Measurements from ENCODE around the gene ZKSCAN5. TPM values are rescaled to one million over a fixed set of nuclear protein-coding genes. Genes with fewer than 3 reads are reported as not detected.

The ZKSCAN5 gene
- total and polyA plus RNA-seq, 2 experiments from 2014 or later: 6.2 to 10.6 TPM

GRCh38 chr7:99476107-99476506 is 28.4 kb upstream of the ZKSCAN5 start:
- H3K4me2 ChIP-seq: no peak overlapping the region
- H2AFZ ChIP-seq: no peak overlapping the region
- H4K20me1 ChIP-seq (ENCODE audit: insufficient read depth, poor library complexity, severe bottlenecking): no peaks in the 10 kb centered on the region
- no peaks in the 10 kb centered on the region for H3K9me3 ChIP-seq (ENCODE audit: low read depth)
- H3K36me3 ChIP-seq (replicated peaks; ENCODE audit: insufficient read depth, low read depth): no peaks in the 10 kb centered on the region
- 88% methylated on average over 5 of the region's 5 CpGs for WGBS (ENCODE audit: low lambda C conversion rate, missing lambda C conversion rate)
- H3K79me2 ChIP-seq: peaks cover 56% of the 10 kb centered on the region
- DNase-seq (ENCODE audit: low spot score): no peak
- no peaks in the 10 kb centered on the region for H3K9me2 ChIP-seq (replicated peaks; ENCODE audit: insufficient read depth)
- H3K4me1 ChIP-seq (ENCODE audit: insufficient read depth): peaks cover 7% of the 10 kb centered on the region
- H3K4me3 ChIP-seq: no peak overlapping the region
- H3K27ac ChIP-seq: no peak overlapping the region
- TF ChIP-seq CTCF (IDR thresholded peaks at IDR 0.05; ENCODE audit: poor library complexity) (no peak), EZH2 (IDR thresholded peaks at IDR 0.05; ENCODE audit: borderline replicate concordance) (no peak), EZH2phosphoT487 (IDR thresholded peaks at IDR 0.05; ENCODE audit: low read depth, severe bottlenecking, unreplicated experiment) (no peak)
- H3K27me3 ChIP-seq: no peaks in the 10 kb centered on the region

- H2AFZ ChIP-seq: no peak overlapping the region
- no peak overlapping the region for H3K4me2 ChIP-seq
- no peaks in the 10 kb centered on the region for H3K9me2 ChIP-seq (replicated peaks; ENCODE audit: insufficient read depth)
- no peaks in the 10 kb centered on the region for H4K20me1 ChIP-seq (ENCODE audit: insufficient read depth, poor library complexity, severe bottlenecking)
- H3K9me3 ChIP-seq (ENCODE audit: low read depth): no peaks in the 10 kb centered on the region
- TF ChIP-seq CTCF (IDR thresholded peaks at IDR 0.05; ENCODE audit: poor library complexity): no peak
- no peak for TF ChIP-seq EZH2 (IDR thresholded peaks at IDR 0.05; ENCODE audit: borderline replicate concordance)
- no peak for TF ChIP-seq EZH2phosphoT487 (IDR thresholded peaks at IDR 0.05; ENCODE audit: low read depth, severe bottlenecking, unreplicated experiment)
- H3K36me3 ChIP-seq (replicated peaks; ENCODE audit: insufficient read depth, low read depth): no peaks in the 10 kb centered on the region
- H3K4me3 ChIP-seq: no peak overlapping the region
- 93% methylated on average over 15 of the region's 15 CpGs for WGBS (ENCODE audit: low lambda C conversion rate, missing lambda C conversion rate)
- peaks cover 4% of the 10 kb centered on the region for H3K4me1 ChIP-seq (ENCODE audit: insufficient read depth)
- H3K27ac ChIP-seq: no peak overlapping the region
- DNase-seq (ENCODE audit: low spot score): no peak
- peaks cover 51% of the 10 kb centered on the region for H3K79me2 ChIP-seq
- no peaks in the 10 kb centered on the region for H3K27me3 ChIP-seq
These were observed 25.7 kb upstream of the ZKSCAN5 start for GRCh38 chr7:99478464-99479440.

- Histone ChIP-seq H3K9me3 (ENCODE audit: low read depth) (no peaks in the 10 kb centered on the region), H3K4me3 (no peak overlapping the region), H3K9me2 (replicated peaks; ENCODE audit: insufficient read depth) (no peaks in the 10 kb centered on the region), H3K36me3 (replicated peaks; ENCODE audit: insufficient read depth, low read depth) (no peaks in the 10 kb centered on the region), H3K4me1 (ENCODE audit: insufficient read depth) (no peaks in the 10 kb centered on the region), H3K79me2 (no peaks in the 10 kb centered on the region), H3K27me3 (no peaks in the 10 kb centered on the region), H4K20me1 (ENCODE audit: insufficient read depth, poor library complexity, severe bottlenecking) (no peaks in the 10 kb centered on the region), H2AFZ (no peak overlapping the region), H3K4me2 (no peak overlapping the region), H3K27ac (no peak overlapping the region)
- DNase-seq (ENCODE audit: low spot score): no peak
- WGBS (ENCODE audit: low lambda C conversion rate, missing lambda C conversion rate): 93% methylated on average over 5 of the region's 5 CpGs
- no peak for TF ChIP-seq CTCF (IDR thresholded peaks at IDR 0.05; ENCODE audit: poor library complexity)
- TF ChIP-seq EZH2phosphoT487 (IDR thresholded peaks at IDR 0.05; ENCODE audit: low read depth, severe bottlenecking, unreplicated experiment): no peak
- TF ChIP-seq EZH2 (IDR thresholded peaks at IDR 0.05; ENCODE audit: borderline replicate concordance): no peak
These were observed 19.4 kb upstream of the ZKSCAN5 start for GRCh38 chr7:99485094-99485493.

Measured in hepatocyte (in vitro differentiated cells).